Right lobe of liver (tissue), 6 donors: ENCODE data around the gene RBP3. TPM values are rescaled to one million over a fixed set of nuclear protein-coding genes. Genes with fewer than 3 reads are reported as not detected.

Experiments
- ATAC-seq, 4 donors: fragments of 200-7000 bp; cut with Tn5 transposase; one replicate each; pipeline ENCODE4 v1.9.1; 2020; ENCODE audit warnings: mild to moderate bottlenecking in 4 of 4, moderate library complexity in 4 of 4
- DNase-seq, 3 donors: peaks; one replicate each; pipeline ENCODE4 v3.0.0-alpha.2; 2020
- H3K27ac ChIP-seq, 3 donors: fragments of 200-600 bp; one replicate each; pipeline ENCODE4 v1.8.0; 2022
- H3K27me3 ChIP-seq, 2 donors: fragments of 200-600 bp; one replicate each; pipeline ENCODE4 v1.8.0; 2022
- H3K36me3 ChIP-seq, 4 donors: fragments of 200-600 bp; sonication (generic) in 1 of 4; one replicate each; pipeline versions ENCODE4 v1.5.1 to v1.8.0; 2017 to 2022; ENCODE audit warnings: control low read depth in 1 of 4
- H3K4me1 ChIP-seq, 4 donors: fragments of 200-600 bp; sonication (generic) in 1 of 4; one replicate each; pipeline versions ENCODE4 v1.5.1 to v1.8.0; 2017 to 2022; ENCODE audit warnings: control low read depth in 1 of 4
- H3K4me3 ChIP-seq, 3 donors: fragments of 200-600 bp; one replicate each; pipeline ENCODE4 v1.8.0; 2022
- H3K9me3 ChIP-seq, 4 donors: fragments of 200-600 bp; sonication (generic) in 1 of 4; one replicate each; pipeline versions ENCODE4 v1.5.1 to v1.8.0; 2017 to 2022; ENCODE audit warnings: control low read depth in 1 of 4
- POLR2A ChIP-seq: fragments of 450-650 bp; IDR thresholded peaks from one replicate; pipeline ENCODE4 v1.6.1; 2017; ENCODE audit warnings: antibody characterized with exemption, mild to moderate bottlenecking
- WGBS: methylation state at CpG from one replicate; pipeline ENCODE4 v1.1.6; 2018; ENCODE audit warnings: low coverage, low lambda C conversion rate; ENCODE audit not compliant: insufficient coverage; ENCODE audit errors: missing lambda C conversion rate; 5-methylcytosine and 5-hydroxymethylcytosine counted together
- intact Hi-C, 2 donors: fragments of 100-400 bp; cut with DNase I; formaldehyde crosslinking; loops; one replicate each; pipeline versions ENCODE4 v1.11.2 to v1.14.1; 2022
- total RNA-seq, 6 experiments: library from RNA; depleted of rRNA in 2 of 6; stranded (reverse); fragments of >200 nt in 2 of 6; fragmentation: NEBNext Ultra II Directional in 3 of 6; extraction: Animal tissue kit (Norgen Biotek cat#: 25700) in 3 of 6; gene quantifications; one replicate each; pipeline versions ENCODE4 v1.1.0 to v1.2.4, GENCODE V29; 2016 to 2023
- TF ChIP-seq, protein P1 (sequence below), 4 donors: fragments of 200-600 bp in 3 of 4; fragments of 450-650 bp in 1 of 4; IDR thresholded peaks; one replicate each; pipeline versions ENCODE4 v1.5.1 to v1.8.0; 2016 to 2022; ENCODE audit warnings: antibody characterized with exemption in 4 of 4, mild to moderate bottlenecking in 2 of 4
- donor health status: DM: no; HTN: yes; CAD: no.
- donor health status: DM: no; HTN: no; CAD: no.
- donor health status: DM: no; HTN: no; CAD: no.
- donor health status: DM: no; HTN: yes; CAD: no.
- donor health status: DM: no; HTN: yes; CAD: no.

Gene RBP3
- total RNA-seq, 6 experiments from 2014 or later = not detected

DNA sequence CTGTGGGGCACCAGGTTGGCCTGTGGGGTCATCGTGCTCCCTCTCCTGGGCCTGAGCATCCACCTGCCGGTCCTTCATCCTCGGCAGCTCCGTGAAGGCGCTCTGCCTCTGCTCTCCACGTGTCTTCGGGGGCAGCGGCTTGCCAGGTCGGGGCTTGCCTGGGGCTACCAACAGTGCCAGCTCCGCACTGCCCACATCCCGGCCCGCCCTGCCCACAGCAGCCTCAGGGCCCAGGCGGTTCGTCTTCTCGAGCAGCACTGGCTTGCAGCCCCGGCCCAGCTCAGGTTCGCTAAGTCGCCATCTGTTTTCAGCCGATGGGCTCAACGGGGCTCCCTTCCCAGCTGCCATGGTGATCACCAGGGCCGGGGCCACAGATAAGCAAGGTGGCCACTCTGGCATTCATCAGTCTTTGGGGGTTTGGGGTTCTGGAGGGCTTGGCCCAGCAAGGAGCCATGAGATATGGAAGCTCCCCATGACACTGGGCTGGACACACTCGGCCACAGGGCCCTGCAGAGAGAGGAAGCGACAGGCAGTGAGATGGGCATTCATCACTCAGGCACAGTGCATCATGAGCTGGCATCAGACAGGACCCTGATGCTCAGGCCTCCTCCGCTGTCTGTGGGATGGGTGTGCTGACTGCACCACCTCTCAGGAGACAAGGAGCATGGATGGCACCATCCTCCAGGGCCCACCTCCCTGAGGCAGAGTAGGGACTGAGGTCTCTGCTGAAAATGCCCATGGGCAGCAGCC is 20.4 kb downstream of the RBP3 start:
- 88% methylated on average over 4 of the region's 24 CpGs for WGBS
- no peak overlapping the region for H3K27ac ChIP-seq

DNA sequence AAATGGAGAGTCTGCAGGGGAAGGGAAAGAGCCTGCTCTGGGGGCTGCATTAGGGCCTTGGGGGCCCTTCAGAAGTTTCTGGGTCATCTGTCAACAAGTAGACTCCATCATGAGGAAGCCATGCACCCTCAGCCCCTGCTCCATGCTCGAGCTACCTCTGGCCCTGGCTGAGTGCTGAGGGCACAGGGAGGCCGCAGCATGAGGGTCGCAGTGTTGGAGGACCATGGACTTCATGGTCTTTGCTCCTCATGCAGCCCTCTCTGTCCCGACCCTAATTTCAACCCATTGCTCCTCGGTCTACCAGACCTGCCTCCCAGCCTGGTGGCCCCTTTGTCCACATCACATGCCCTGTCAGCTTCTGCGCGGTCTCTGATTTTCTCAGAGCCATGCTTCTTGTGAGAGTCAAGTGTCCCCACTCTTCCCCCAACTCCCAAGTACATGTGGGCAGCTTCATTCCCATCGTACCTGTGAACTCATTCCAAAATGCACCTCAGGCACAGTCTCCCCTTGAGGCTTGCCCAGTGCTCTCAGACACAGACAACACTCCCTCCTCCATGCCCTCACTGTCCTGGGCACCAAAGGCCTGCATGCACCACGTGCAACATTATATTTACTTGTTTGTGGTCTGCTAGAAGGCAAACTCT is 21.2 kb downstream of the RBP3 start:
- no peak overlapping the region for H3K27ac ChIP-seq
- no peaks in the 10 kb centered on the region for H3K36me3 ChIP-seq
- H3K4me3 ChIP-seq = no peak overlapping the region
- H3K4me1 ChIP-seq = no peaks in the 10 kb centered on the region
- intact Hi-C loops = no loop called here
- TF ChIP-seq, protein P1, sequence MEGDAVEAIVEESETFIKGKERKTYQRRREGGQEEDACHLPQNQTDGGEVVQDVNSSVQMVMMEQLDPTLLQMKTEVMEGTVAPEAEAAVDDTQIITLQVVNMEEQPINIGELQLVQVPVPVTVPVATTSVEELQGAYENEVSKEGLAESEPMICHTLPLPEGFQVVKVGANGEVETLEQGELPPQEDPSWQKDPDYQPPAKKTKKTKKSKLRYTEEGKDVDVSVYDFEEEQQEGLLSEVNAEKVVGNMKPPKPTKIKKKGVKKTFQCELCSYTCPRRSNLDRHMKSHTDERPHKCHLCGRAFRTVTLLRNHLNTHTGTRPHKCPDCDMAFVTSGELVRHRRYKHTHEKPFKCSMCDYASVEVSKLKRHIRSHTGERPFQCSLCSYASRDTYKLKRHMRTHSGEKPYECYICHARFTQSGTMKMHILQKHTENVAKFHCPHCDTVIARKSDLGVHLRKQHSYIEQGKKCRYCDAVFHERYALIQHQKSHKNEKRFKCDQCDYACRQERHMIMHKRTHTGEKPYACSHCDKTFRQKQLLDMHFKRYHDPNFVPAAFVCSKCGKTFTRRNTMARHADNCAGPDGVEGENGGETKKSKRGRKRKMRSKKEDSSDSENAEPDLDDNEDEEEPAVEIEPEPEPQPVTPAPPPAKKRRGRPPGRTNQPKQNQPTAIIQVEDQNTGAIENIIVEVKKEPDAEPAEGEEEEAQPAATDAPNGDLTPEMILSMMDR (IDR thresholded peaks at IDR 0.05) = no peak
- no peaks in the 10 kb centered on the region for H3K27me3 ChIP-seq
- no peaks in the 10 kb centered on the region for H3K9me3 ChIP-seq
- ATAC-seq = no peak
- 55% methylated on average over 9 of the region's 9 CpGs for WGBS
- peak in 1 of 3 donors; percentile 25 for DNase-seq

More for the DNA sequence above, 20.4 kb downstream of the RBP3 start:
- H3K4me3 ChIP-seq = no peak overlapping the region
- H3K4me1 ChIP-seq = no peaks in the 10 kb centered on the region
- H3K27me3 ChIP-seq = no peaks in the 10 kb centered on the region
- TF ChIP-seq, protein P1 (IDR thresholded peaks at IDR 0.05) = no peak
- no peak for TF ChIP-seq POLR2A
- ATAC-seq (no peak), DNase-seq (no peak)
- intact Hi-C loops = no loop called here
- H3K36me3 ChIP-seq = no peaks in the 10 kb centered on the region
- H3K9me3 ChIP-seq = no peaks in the 10 kb centered on the region

DNA sequence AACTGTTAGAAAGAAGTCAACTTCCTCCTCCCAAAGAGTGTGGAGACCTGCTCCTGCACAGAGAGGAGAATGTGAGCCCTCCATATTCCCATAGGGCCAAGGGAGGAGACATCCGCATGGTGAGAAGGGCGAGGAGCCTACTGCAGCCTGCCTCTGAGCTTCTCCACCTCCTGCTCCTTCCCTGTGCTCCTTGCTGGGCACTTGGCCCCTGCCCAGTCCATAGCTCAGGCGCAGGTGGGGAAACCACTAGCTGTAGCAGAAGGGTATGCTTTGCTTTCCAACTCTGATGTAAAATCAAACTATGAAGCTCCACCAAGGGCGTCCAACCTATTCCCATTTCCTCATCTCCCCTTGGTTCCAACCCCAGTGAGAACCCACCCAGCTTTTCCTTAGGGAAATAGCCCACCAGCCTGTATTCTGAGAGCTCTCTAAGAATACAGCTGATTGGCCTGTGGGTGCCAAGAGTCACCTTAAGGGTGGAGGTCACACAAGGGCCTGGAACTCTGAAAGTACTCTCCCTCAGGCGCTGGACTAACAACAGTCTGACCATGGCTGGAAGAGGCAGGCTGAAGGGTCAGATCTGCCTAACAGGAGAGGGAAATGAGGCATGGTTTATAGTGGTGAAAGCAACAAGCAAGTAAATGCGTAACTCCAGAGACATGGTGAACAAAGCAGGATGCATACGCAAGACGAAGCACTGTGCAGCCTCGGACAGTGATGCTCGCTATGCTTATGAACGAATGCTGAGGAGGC is 22.0 kb downstream of the RBP3 start:
- Histone ChIP-seq H3K4me1 (no peaks in the 10 kb centered on the region), H3K4me3 (no peak overlapping the region), H3K27me3 (no peaks in the 10 kb centered on the region), H3K36me3 (no peaks in the 10 kb centered on the region), H3K27ac (no peak overlapping the region), H3K9me3 (no peaks in the 10 kb centered on the region)
- no peak for TF ChIP-seq POLR2A
- TF ChIP-seq, protein P1 (IDR thresholded peaks at IDR 0.05) = no peak
- ATAC-seq = no peak
- 94% methylated on average over 10 of the region's 11 CpGs for WGBS
- DNase-seq = peak in 1 of 3 donors; percentile 22
- intact Hi-C loops = no loop called here

DNA sequence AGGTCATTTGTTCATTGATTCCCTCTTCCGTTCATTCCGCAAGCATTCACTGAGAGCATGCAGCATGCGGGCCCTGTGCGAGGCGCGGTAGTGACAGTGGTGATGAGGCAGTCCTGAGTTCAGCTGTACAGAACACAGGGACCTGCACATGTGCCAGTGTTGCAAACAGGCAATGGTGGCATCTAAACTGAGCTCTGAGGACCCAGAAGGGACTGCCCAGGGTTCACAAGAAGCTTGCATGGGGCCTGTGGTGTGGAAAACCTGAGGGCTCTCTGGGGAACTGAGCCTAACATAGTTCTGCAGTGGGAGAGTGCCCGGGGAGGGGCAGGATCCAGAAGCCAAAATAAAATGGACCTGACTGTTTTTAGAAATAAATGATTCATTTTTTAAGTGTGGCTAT is 22.7 kb downstream of the RBP3 start:
- no peaks in the 10 kb centered on the region for H3K9me3 ChIP-seq
- H3K27ac ChIP-seq = no peak overlapping the region
- no peak overlapping the region for H3K4me3 ChIP-seq
- no peaks in the 10 kb centered on the region for H3K36me3 ChIP-seq
- no peak for ATAC-seq
- intact Hi-C loops = no loop called here
- peak in 1 of 3 donors; percentile 22 for DNase-seq
- WGBS = 88% methylated on average over 7 of the region's 7 CpGs
- no peaks in the 10 kb centered on the region for H3K4me1 ChIP-seq
- no peak for TF ChIP-seq POLR2A
- TF ChIP-seq, protein P1 (IDR thresholded peaks at IDR 0.05) = no peak
- H3K27me3 ChIP-seq = no peaks in the 10 kb centered on the region
